Measurements from ENCODE around the gene TPT1. TPM values are rescaled to one million over a fixed set of nuclear protein-coding genes. Genes with fewer than 3 reads are reported as not detected.
A peak's percentile ranks its signal among the peaks of the same experiment; 100 is the strongest.

Gene TPT1
- total and polyA plus RNA-seq, 2 donors (not counting 1 experiment from before 2014, with no cell fraction given) = 2,507 to 4,871 TPM

DNA sequence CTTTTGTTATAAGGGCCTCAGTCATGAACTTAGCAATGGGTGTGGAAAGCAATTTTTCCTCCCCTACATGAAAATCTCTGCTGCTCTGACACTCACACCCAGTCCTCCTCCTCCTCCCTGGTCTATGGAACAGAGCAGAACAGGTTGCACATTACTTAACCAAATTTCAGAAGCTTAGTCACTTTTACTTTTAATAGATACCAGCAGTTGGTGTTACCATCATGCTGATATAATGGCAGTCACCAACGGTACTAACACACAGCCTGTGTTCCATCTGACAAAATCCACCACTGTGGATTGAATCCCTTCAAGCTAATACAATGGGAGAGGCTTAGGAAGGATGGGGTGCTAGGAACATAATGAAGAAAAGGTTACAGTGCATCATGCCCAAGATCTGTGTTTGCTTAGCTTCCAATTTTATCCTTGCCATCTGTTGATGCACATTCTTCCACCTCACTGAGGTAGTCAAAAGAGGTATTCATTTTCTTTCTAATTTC is 9.8 kb downstream of the TPT1 start:
- peaks cover 6% of the 10 kb centered on the region for H4K20me1 ChIP-seq (ENCODE audit: control insufficient read depth, insufficient read depth, low read length, poor library complexity, severe bottlenecking)
- Mint-ChIP-seq H3K9me3 (ENCODE audit: insufficient read depth) (no peaks in the 10 kb centered on the region), H3K27me3 (no peaks in the 10 kb centered on the region), H3K4me3 (no peak overlapping the region), H3K4me1 (peaks cover 54% of the 10 kb centered on the region), H3K27ac (peak overlapping the region; percentile 61)
- H3K27ac ChIP-seq (ENCODE audit: low read length in 2 of 2) = no peak overlapping the region
- H3K79me2 ChIP-seq (ENCODE audit: control insufficient read depth, insufficient read depth, low read length) = no peaks in the 10 kb centered on the region
- ChIA-PET POLR2A (interaction anchor here (0.6 to 0.9 kb wide), 3 partner anchors 9 to 340 kb away, joined by 3 to 4 read pairs (median 4); no protein-coding TSS in a partner anchor), CTCF (interaction anchor here (1.0 to 2.3 kb wide), 2 partner anchors 22 to 40 kb away, joined by 3 to 8 read pairs; no protein-coding TSS in a partner anchor)
- H3K36me3 ChIP-seq (replicated peaks in 1 of 2; ENCODE audit: control extremely low read depth in 1 of 2, control insufficient read depth in 1 of 2, extremely low read depth in 1 of 2, insufficient read depth in 2 of 2, low read length in 1 of 2) = peaks cover 0 to 15% of the 10 kb centered on the region in 2 experiments
- no peak overlapping the region for H3K4me2 ChIP-seq (replicated peaks; ENCODE audit: low read depth, low read length, poor library complexity, severe bottlenecking)
- H2AFZ ChIP-seq (ENCODE audit: insufficient read depth, low read depth, low read length, poor library complexity, severe bottlenecking) = no peak overlapping the region
- no CpG with 5 or more reads among the region's 1 CpG for WGBS (ENCODE audit: insufficient coverage)
- no peak overlapping the region for H3K9ac ChIP-seq (ENCODE audit: low read length)
- H3K27me3 ChIP-seq (replicated peaks in 1 of 4; ENCODE audit: control extremely low read depth in 1 of 4, control insufficient read depth in 3 of 4, insufficient read depth in 4 of 4, low read length in 3 of 4) = no peaks in the 10 kb centered on the region
- no peak overlapping the region for H3K4me3 ChIP-seq (ENCODE audit: control extremely low read depth in 1 of 5, extremely low read depth in 1 of 5, insufficient read depth in 1 of 5, low read depth in 2 of 5, low read length in 4 of 5)
- intact Hi-C loops (cut with micrococcal nuclease) = no loop called here
- TF ChIP-seq EZH2 (IDR thresholded peaks at IDR 0.05; ENCODE audit: borderline replicate concordance, insufficient read depth, low read depth, low read length, poor library complexity, severe bottlenecking) (no peak), CTCF (IDR thresholded peaks at IDR 0.05) (no peak)
- no peak for DNase-seq
- peaks cover 23 to 28% of the 10 kb centered on the region in 2 donors for H3K4me1 ChIP-seq (ENCODE audit: control insufficient read depth in 2 of 2, insufficient read depth in 2 of 2, low read length in 2 of 2)
- no peak for ATAC-seq (ENCODE audit: low read depth)
- no peaks in the 10 kb centered on the region for H3K9me3 ChIP-seq (ENCODE audit: control extremely low read depth in 1 of 3, control insufficient read depth in 2 of 3, insufficient read depth in 1 of 3, low read length in 2 of 3)

DNA sequence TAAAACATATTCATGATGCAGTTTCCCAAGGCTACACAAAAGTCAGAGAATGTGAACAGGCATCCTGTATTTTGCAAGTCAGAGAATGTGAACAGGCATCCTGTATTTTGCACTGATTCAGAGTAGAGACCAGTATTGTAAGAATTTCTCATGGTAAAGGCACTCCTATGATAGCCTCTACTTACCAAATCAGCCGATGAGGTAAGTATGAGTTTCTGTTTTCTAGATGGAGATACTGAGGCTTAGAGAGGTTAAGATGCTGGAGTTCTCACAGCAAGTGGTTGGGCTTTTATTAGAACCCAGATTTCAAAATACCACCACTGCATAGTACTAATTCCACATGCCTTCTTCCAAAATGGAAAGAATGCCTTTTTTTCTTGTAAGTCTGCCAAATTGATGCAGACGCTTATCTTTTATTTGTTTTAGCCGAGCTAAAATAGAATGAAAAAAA is 12.3 kb downstream of the TPT1 start:
- no peak overlapping the region for H3K27ac Mint-ChIP-seq
- peaks cover 13 to 18% of the 10 kb centered on the region in 2 donors for H3K4me1 ChIP-seq (ENCODE audit: control insufficient read depth in 2 of 2, insufficient read depth in 2 of 2, low read length in 2 of 2)
- H3K4me3 ChIP-seq (ENCODE audit: control extremely low read depth in 1 of 5, extremely low read depth in 1 of 5, insufficient read depth in 1 of 5, low read depth in 2 of 5, low read length in 4 of 5) = no peak overlapping the region
- intact Hi-C loops (cut with micrococcal nuclease) = no loop called here
- DNase-seq = no peak
- H3K9me3 ChIP-seq (ENCODE audit: control extremely low read depth in 1 of 3, control insufficient read depth in 2 of 3, insufficient read depth in 1 of 3, low read length in 2 of 3) = no peaks in the 10 kb centered on the region
- CTCF ChIA-PET = no interaction called here
- H3K4me3 Mint-ChIP-seq = no peak overlapping the region
- H3K4me1 Mint-ChIP-seq = peaks cover 37% of the 10 kb centered on the region
- no peak for ATAC-seq (ENCODE audit: low read depth)
- no peaks in the 10 kb centered on the region for H3K27me3 ChIP-seq (replicated peaks in 1 of 4; ENCODE audit: control extremely low read depth in 1 of 4, control insufficient read depth in 3 of 4, insufficient read depth in 4 of 4, low read length in 3 of 4)
- no peaks in the 10 kb centered on the region for H4K20me1 ChIP-seq (ENCODE audit: control insufficient read depth, insufficient read depth, low read length, poor library complexity, severe bottlenecking)
- no peaks in the 10 kb centered on the region for H3K36me3 ChIP-seq (replicated peaks in 1 of 2; ENCODE audit: control extremely low read depth in 1 of 2, control insufficient read depth in 1 of 2, extremely low read depth in 1 of 2, insufficient read depth in 2 of 2, low read length in 1 of 2)
- TF ChIP-seq CTCF (IDR thresholded peaks at IDR 0.05) (no peak), EZH2 (IDR thresholded peaks at IDR 0.05; ENCODE audit: borderline replicate concordance, insufficient read depth, low read depth, low read length, poor library complexity, severe bottlenecking) (no peak)
- peak overlapping the region; percentile 42 for H3K9ac ChIP-seq (ENCODE audit: low read length)
- H3K27me3 Mint-ChIP-seq = no peaks in the 10 kb centered on the region
- H2AFZ ChIP-seq (ENCODE audit: insufficient read depth, low read depth, low read length, poor library complexity, severe bottlenecking) = no peak overlapping the region
- H3K27ac ChIP-seq (ENCODE audit: low read length in 2 of 2) = no peak overlapping the region
- H3K4me2 ChIP-seq (replicated peaks; ENCODE audit: low read depth, low read length, poor library complexity, severe bottlenecking) = peak overlapping the region; percentile 71
- no peaks in the 10 kb centered on the region for H3K9me3 Mint-ChIP-seq (ENCODE audit: insufficient read depth)
- 75% methylated on average over 2 of the region's 3 CpGs for WGBS (ENCODE audit: insufficient coverage)
- no peaks in the 10 kb centered on the region for H3K79me2 ChIP-seq (ENCODE audit: control insufficient read depth, insufficient read depth, low read length)
- POLR2A ChIA-PET = interaction anchor here (0.6 to 1.2 kb wide), 2 partner anchors 12 to 33 kb away, joined by 4 to 7 read pairs; partner anchors contain the start of gene TPT1
